ENCODE measurements around the gene BORCS8.
"Not testable (repeated sequence)": the region's sequence is repeated elsewhere in the genome, so short reads cannot be mapped to it uniquely, and the experiment has no call there.

BORCS8 gene

DNA sequence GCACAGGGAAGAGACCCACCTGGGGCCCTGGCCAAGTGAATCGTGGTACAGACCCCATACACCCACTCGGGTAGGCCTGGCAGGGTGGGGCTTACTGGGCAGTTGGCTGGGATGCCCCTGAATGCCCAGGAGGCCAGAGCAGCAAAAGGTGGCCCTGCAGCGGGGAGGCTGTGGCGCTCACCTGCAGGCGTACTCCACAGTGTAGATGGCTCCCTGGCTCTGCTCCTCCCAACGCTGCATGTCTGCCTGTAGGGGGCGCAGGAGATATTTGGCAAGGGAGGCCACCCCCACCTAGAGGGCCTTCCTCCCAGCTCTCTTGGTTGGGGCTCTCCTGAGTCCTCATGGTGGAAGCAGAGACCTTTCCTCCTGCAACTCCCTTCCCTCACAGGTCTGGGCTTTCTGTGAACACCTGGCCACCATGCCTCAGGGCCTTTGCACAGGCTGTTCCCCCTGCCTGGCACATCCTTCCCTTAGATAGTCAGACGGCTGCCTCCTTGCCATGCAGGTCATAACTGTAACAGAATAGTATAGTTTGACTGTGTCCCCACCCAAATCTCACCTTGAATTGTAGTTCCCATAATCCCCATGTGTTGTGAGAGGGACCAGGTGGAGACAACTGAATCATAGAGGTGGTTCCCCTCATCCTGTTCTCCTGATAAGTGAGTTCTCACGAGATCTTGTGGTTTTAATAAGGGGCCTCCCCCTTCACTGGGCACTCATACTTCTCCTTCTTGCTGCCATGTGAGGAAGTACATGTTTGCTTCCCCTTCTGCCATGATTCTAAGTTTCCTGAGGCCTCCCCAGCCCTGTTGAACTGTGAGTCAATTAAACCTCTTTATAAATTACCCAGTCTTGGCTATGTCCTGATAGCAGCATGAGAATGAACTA lies 5.9 kb downstream of the BORCS8 start:
- DNase-seq (ENCODE audit: insufficient read length, low spot score) = no peak
- FAIRE-seq = peak; percentile 20

DNA sequence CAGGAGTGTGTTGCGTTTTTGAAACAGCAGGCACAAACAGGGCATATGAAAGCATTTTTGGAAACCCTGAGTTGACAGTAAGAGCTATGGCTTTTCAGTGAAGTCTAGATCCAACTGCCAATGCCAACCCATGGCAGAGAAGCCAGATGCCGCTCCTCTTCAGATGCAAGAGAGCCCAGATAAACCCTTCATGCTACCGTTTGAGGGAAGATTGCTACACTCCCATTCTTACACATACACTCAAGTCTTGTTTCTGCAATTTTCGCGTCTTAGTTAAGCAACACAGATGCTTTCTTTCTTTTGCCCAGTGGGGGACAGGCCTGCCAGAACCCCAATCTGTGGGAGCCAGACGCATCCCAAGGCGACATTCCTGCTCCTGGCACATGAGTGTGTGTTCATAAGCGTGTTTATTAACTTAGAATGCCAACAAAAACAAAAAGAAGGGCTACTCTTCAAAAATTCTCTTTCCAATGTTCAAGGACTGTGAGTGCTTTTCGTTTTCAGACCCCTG lies 10.4 kb downstream of the BORCS8 start:
- DNase-seq (ENCODE audit: insufficient read length, low spot score) = no peak
- no peak for FAIRE-seq

DNA sequence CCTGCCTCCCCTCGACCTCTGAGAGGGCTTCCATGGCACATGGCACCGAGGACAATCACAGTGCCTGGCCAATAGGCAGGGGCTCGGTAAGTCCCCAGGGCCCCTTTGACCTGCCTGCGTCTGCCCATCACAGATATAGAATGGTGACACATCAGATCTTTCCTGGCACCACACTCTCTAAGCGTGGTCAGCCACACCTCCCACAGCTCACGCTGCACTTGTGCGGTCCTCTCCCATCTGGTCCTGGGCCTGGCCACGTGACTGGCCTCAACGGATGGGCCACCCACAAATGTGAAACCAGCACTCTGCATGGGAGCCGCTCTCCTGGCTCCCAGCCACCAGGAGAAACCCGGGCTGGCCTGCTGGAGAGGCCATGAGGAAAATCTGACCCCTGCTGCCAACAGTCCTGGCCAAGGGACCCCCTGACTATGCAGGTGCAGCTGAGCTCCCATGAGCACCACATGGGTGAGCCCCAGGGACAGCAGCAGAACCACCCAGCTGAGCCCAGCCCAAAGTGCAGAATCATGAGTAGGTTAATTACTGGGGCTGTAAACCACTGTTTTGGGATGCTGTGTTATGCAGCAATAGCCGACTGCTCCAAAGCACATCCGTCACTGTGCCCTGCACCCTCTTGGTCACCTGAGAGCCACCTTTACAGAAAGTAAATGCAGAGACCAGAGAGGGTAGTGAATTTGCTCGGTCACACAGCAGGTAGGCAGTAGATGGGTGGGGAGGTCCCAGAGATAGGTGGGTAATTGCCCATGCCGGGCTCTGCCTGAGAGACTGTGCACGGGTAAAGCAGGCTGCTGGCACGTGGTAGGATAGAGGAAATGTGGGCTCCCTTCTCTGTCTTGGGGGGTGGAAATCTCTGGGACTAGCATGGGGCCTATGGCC lies 12.2 kb downstream of the BORCS8 start:
- FAIRE-seq = no peak
- DNase-seq (ENCODE audit: insufficient read length, low spot score) = no peak

DNA sequence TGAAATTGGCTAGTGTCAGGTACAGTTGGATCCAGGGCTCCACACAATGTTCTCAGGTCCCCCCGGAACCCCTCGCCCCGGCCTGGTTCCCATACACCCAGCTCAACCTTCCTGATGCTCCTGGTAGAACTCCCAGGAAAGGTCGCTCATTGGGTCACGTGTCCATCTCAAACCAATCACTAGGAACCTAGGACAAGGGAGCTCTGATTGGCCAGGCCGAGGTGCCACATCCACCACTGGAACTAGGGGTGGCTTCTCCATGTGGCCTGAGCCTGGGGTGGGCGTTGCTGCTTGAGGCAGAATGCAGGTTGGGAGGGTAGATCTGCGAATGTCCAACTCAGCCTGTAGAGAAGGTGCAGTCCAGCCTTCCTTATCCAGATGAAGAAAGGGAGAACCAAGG lies 15.0 kb downstream of the BORCS8 start:
- DNase-seq (ENCODE audit: insufficient read length, low spot score) (no peak), FAIRE-seq (no peak)

DNA sequence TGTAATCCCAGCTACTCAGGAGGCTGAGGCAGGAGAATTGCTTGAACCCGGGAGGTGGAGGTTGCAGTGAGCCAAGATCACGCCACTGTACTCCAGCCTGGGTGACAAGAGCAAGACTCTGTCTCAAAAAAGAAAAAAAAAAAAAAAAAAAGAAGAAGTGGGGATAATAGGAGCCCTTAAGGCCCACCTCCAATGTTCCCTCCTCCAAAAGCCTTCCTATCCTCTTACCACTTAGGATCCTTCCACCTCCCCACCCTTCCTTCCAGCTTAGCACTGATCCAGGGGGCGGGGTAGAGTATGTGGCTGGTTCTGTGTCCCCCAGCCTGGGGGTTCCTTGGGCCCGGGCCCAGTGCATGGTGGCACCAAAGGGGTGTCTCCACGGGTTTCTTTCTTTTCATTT lies 18.7 kb downstream of the BORCS8 start:
- not testable (repeated sequence) for DNase-seq (ENCODE audit: insufficient read length, low spot score); FAIRE-seq

DNA sequence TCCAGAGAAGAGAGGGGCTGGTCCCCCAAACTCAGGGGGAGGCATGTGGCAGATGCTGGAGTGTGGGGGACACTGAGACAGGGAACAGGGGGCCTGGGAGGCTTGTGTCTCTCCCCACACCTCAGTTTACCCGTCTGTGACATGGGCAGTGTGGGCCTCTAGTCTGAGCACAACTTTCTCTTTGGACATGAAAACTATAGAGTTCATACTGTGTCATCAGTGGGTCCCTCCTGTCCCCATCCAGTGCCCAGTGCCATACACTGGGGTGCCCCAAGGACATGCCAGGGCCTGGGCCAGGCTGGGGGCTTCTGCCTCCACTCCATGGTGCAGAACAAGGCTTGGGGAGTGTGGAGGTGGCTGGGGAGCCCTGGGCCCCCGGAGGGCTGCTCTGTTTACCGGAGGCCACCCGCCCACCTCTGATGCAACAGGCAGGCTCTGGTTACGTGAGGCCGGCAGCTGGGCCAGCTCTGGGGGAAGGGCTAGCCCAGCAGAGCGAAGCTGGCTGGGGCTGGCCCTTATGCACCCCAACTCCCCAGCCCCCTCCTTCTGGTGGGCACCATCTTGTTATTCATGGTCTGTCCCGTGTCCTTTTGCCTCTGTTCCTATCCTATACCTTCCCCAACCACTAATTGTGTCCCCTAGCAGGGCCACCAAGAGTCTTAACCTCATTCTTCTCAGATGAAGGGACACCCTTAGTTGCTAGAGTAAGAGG lies 20.0 kb downstream of the BORCS8 start:
- DNase-seq (ENCODE audit: insufficient read length, low spot score) (peak; percentile 50), FAIRE-seq (no peak)

DNA sequence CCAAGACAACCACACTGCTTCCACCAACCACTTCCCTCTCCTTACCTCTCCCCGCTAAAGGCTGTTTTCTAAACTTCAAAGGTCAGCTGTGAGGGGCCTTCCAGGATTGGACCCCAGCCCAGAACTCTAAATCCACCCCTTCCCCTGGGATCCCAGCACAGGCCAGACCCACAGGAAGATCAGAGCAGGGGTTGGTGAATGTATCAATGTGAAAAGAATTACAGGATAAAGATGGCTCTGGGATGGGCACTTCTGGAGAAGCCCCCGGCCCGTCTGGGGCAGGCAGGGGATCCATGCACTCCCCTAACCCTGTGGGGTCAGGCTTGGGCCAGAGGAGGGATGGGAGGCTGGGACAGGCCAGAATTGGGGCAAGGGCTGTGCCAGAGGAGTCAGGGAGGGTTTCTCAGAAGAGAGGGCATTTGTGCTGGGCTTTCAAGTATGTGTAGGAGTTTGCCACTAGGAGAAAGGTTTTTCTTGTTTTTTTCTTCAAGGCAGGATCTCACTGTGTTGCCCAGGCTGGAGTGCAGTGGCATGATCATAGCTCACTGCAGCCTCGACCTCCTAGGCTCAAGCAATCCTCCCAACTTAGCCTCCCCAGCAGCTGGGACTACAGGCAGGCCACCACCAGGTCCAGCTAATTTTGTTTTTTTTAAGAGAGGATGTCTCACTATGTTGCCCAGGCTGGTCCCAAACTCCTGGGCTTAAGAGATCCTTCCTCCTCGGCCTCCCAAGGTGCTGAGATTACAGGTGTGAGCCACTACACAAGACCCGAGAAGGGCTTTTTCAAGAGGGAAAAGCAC lies 20.9 kb downstream of the BORCS8 start:
- DNase-seq (ENCODE audit: insufficient read length, low spot score) (no peak), FAIRE-seq (no peak)

DNA sequence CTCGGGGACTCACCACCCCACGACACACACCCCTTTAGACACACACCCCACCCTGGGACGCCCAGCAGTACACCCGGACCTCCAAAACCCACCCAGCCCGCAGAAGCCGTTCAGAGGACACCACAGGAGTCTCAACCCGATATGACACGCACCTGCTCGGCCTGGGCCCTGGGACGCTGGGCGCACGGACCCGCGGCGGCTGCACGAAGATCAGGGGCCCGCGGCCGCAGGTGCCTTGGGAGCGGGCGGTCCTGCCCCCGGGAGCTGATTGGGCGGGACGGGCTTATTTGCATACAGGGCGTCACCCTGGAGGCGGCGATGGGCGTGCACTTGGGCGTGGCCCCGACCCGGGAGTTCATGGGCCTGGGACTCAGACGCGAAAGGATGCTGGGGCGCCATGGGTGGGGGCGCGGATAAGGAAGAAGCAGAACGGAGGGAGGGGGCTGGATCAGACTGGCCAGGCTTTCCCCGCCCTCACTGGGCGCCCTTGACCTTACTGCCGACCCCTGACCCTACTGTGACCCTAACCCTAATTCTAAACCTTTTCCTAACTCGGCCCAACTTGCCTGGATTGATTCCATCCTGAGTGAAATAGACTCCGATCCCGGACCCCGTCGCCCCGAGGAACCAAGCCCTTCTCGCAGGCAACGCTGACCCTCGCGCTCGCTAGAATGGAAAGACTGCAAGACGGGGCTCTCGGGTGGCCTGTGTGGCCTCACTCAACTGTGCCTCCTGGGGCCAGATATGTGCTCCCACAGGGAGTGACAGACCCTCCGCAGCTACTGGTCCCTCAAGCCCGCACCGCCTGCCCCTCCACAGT lies 21.7 kb downstream of the BORCS8 start, which contains the start of gene MEF2B:
MEF2B (minus strand) TSS at position 211 of the 820 bp plus-strand sequence. CDS start 19,528 bp downstream, outside the sequence.
- DNase-seq (ENCODE audit: insufficient read length, low spot score) (no peak), FAIRE-seq (no peak)

DNA sequence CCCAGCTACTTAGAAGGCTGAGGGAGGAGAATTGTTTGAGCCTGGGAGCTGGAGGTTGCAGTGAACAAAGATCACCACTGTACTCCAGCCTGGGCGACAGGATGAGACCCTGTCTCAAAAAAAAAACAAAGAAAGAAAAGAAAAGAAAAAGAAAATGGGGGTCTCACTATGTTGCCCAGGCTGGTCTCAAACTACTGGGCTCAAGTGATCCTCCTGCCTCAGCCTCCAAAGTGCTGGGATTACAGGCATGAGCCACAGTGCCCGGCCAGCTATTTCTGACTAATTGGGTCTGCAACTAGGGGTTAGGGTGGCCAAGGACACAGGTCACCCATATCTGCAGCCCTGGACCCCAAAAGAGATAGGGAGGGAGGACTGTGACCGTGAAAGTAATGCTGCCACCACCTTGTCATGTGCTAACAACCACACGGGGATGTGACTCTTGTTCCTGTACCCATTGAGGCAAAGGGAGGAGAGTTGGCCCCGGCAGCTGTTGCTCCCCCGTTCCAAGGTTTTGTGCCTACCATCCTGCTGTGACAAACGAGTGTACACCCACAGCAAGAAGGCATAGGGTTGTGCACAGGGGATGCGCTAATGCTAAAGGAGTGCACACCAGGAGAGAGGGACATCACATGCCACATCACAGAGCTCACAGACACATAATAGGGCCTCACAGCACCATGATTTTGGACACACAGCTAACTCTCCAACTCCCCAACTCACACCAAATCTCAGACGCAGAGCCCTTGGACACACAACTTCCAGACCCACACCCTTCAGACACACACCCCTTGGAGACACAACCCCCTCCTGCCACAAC lies 22.5 kb downstream of the BORCS8 start:
- no peak for DNase-seq (ENCODE audit: insufficient read length, low spot score)
- peak; percentile 84 for FAIRE-seq

DNA sequence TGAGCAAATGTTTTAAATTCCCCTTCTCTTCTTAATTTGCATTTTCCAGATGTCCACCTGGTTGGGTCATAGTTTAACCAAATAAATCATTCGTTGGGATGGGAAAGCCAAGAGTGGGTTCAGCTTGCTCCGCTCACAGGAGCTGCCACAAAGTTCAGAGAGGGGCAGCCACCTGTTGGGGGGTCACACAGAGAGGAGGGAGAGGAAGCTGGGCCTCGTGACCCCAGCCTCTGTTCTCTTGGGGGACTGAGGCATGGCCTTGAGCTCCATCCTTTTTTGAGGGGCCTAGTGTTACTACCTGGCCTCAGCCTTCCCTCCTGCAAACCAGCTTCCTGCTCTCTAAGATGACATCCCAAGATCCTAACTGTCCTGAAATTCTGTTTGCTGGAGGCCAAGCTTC lies 24.3 kb downstream of the BORCS8 start:
- DNase-seq (ENCODE audit: insufficient read length, low spot score) (no peak), FAIRE-seq (no peak)

DNA sequence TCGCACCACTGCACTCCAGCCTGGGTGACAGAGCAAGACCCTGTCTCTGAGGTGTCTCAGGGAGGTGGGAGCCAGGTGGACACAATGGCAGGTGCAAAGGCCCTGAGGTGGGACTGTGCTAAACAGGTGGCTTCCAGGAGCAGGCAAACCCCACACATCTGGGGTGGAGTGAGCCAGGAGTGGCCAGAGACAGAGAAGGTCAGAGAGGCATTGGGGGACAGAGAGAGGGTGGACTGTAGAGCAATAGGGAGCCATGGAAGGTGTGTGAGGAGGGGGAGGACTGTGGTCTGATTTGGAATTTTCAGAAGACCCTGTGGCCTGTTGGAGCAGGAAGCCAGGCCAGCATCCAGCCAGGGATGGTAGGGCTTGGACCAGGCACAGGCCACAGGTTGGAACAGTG lies 26.6 kb downstream of the BORCS8 start:
- DNase-seq (ENCODE audit: insufficient read length, low spot score) (no peak), FAIRE-seq (no peak)

DNA sequence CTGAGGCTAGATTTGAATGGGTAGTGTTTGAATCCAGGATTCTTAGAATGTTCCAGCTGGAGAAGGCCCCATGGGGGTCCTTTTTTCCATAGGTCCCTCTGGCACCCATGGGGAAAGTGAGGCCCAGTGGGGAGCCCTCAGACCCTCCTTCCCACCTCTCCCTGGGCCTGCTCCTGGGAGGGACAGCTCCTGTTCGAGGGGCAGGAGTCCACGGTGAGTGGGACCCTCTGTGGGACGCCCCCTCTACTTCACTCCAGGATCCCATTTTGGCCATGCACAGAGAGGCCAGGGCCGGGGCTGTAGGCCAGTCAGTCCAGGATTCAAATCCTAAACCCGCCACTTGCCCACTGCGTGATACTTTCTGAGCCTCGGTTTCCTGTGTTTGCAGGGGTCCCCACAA lies 29.5 kb downstream of the BORCS8 start:
- FAIRE-seq (no peak), DNase-seq (ENCODE audit: insufficient read length, low spot score) (no peak)

DNA sequence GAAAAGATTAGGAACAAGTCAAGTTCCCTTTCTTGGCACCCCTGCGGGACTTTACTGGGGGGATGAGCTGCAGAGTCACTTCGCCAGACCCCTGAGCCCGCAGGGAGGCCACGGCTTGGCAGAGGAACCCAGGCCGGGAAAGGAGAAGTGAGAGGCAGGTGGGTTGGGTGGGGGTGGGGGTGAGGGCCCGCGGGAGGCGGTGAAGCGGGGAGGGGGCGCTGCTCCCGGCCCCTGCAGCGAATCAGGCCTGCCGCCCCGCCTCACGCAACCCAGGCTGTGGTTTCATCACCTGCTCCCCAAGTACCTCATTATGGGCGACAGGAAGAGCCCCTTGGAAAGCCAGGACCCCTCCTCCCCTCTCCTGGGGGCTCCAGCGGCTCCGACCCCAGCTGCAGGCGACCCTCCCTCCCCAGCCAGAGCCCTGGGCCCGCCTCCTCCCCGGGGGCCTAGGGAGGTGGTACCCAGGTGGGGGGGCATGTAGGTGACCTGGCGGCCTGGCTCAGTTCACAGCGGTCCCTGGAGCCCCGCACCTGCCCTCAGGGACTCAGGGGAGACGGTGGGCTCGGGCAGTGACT lies 31.4 kb downstream of the BORCS8 start:
- no peak for FAIRE-seq
- DNase-seq (ENCODE audit: insufficient read length, low spot score) = no peak

DNA sequence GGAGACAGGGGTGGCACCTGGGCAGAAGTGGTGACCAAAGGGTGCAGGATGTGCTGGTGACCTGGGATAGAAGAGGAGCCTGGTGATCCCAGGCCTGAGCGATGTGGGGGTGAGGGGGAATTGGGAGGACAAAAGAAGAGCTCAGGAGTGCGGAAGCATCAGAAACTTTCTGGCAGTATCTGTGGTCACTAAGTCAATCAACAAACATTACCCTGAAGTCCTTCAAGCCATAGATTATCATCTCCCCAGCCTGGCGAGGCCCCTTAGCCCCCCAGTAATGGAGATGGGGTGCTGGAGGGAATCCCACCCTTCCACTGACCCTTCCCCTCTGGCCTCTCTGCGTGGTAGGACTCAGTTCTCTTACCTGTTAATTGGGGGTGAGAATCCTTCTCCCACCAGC lies 32.4 kb downstream of the BORCS8 start:
- DNase-seq (ENCODE audit: insufficient read length, low spot score) (no peak), FAIRE-seq (no peak)

DNA sequence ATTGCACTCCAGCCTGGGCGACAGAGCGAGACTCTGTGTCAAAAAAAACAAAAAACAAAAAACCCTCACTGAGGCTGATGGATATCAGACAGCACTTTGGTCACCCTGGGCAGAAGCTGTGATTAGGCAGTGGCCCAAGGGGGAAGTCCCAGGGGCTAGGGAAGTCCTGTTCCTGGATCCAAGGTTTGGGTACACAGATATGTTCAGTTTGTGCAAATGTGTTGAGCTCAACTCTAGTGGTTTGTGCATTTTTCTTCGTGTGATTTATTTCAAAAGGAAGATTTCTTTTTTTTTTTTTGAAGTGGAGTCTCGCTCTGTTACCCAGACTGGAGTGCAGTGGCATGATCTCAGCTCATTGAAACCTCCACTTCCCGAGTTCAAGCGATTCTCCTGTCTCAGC lies 34.1 kb downstream of the BORCS8 start:
- FAIRE-seq (no peak), DNase-seq (ENCODE audit: insufficient read length, low spot score) (no peak)

DNA sequence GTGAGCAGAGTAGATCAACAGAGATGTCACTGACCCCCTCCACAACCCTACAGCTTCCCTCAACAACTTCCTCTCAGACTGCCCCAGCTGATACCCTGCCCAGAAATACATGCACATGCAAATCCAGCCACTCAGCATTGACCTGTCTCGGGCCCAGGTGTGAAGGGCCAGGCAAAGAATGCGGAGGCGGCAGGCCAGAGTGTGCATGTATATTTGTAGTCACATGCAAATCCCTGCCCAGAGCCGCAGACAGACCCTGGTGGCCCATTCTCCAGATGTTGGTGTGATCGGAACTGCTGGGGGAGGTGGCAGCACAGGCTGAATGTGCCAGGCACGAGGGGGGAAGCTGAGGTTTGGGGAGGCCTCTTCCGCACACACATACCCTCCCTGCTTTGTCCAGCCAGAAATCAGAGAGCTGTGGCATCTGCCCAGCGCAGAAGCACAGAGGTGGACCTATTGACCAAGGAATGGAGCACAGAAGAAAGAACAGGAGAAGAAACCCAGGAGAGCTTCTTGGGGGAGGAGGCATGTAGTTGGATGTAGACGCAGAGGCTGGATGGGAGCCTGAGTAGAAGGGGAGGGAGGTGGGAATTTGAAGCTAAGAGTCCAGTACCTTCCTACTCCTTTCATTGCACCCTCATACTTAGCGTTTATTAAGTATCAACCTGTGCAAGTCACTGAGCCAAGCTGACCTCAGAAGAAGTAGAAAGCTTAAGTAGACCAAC lies 36.3 kb downstream of the BORCS8 start:
- no peak for DNase-seq (ENCODE audit: insufficient read length, low spot score)
- no peak for FAIRE-seq

DNA sequence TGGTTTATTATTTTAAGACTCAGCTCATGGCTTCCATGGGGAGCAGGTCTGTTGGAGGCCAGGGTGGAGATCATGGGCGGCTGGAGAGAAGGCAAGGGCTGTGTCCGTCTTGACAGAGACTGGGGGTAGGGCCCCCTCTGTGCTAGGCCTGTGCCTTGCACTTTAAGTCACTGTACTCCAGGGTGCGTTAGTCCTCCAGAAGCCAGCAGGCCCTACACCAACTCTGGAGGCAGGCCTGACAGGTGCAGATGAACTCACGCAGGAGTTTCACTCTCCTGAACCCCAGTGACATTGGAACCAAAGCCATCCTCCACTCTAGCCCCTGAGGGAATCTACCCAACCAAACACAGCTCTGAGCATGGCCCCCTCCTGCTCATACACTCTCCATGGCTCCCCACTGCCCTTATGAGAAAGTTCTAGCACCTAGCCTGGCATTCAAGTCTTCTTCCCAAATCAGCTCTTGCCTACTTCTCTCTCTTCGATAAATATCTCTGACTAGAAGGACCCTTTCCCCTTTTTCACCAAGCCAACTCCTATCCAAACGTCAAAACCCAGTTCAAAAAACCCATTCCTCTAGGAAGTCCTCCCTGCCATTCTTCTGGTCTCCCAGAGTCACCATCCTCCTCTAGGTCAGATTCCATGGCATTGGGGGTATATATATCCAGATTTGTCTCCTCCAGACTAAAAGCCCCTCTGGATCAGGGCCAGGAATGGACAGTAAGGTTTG lies 37.0 kb downstream of the BORCS8 start:
- FAIRE-seq = no peak
- DNase-seq (ENCODE audit: insufficient read length, low spot score) = no peak
